ENCODE measurements around the gene DOK7.
A peak's percentile ranks its signal among the peaks of the same experiment; 100 is the strongest.

DOK7 gene

DNA sequence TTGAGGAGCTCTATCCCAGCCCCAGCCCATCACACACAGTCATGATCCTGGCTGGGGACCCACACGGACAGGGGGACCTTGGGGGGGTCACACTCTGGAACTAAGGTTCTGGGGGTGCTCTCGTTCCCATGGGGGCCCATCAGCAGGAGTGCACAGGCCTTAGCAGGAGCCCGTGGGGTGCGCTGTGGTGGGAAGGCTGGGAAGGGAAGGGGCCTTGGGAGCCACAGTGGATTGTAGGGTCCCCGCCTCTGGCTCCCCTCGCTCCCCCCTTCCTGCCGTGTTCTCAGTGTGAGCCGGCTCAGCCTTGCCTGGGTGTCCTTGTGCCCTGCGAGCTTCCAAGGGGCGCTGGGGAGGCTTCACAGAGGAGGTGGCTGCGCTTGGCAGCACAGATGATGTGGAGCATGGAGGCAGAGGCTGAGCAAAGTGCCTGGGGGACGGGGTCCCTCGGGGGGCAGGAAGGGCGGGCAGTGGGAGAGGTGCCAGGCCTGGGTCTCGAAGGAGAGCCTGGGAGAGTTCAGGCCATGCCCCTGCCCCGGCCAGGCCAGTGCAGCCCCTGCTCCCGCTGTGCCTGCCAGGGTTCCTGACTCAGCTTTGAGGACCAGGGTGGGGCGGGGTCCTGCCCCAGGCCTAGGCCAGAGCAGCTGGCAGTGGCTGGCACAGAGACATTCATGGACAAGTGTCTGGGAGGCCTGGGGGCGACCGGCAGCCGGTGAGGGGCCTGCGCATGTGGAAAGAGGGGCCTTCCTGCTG, 26.9 kb upstream of the DOK7 start:
- Mint-ChIP-seq H3K9me3 (no peaks in the 10 kb centered on the region), H3K4me3 (no peak overlapping the region), H3K4me1 (no peaks in the 10 kb centered on the region), H3K27me3 (no peaks in the 10 kb centered on the region), H3K27ac (peak overlapping the region; percentile 24), H3K36me3 (no peaks in the 10 kb centered on the region)
- CTCF ChIA-PET, result interaction anchor here (1.9 kb wide), 1 partner anchor 90 kb away, joined by 5 read pairs; no protein-coding TSS in a partner anchor
- DNase-seq, result no peak

- Mint-ChIP-seq H3K4me1 (no peaks in the 10 kb centered on the region), H3K27me3 (no peaks in the 10 kb centered on the region), H3K4me3 (no peak overlapping the region), H3K36me3 (no peaks in the 10 kb centered on the region), H3K27ac (peak overlapping the region; percentile 45), H3K9me3 (no peaks in the 10 kb centered on the region)
- DNase-seq, result peak; percentile 36
- CTCF ChIA-PET, result no interaction called here
Observed at GRCh38 chr4:3436798-3437581, 26.1 kb upstream of the DOK7 start.

- Mint-ChIP-seq H3K27ac (peak overlapping the region; percentile 45), H3K4me3 (no peak overlapping the region), H3K36me3 (no peaks in the 10 kb centered on the region), H3K9me3 (no peaks in the 10 kb centered on the region), H3K4me1 (no peaks in the 10 kb centered on the region), H3K27me3 (no peaks in the 10 kb centered on the region)
- CTCF ChIA-PET, result no interaction called here
- no peak for DNase-seq
Observed at GRCh38 chr4:3437582-3437936, 25.5 kb upstream of the DOK7 start.

GRCh38 chr4:3437998-3438846, 24.9 kb upstream of the DOK7 start:
- no peaks in the 10 kb centered on the region for H3K36me3 Mint-ChIP-seq
- no peak overlapping the region for H3K27ac Mint-ChIP-seq
- no peaks in the 10 kb centered on the region for H3K4me1 Mint-ChIP-seq
- H3K9me3 Mint-ChIP-seq, result no peaks in the 10 kb centered on the region
- H3K4me3 Mint-ChIP-seq, result no peak overlapping the region
- DNase-seq, result no peak
- CTCF ChIA-PET, result no interaction called here
- H3K27me3 Mint-ChIP-seq, result no peaks in the 10 kb centered on the region

GRCh38 chr4:3438847-3439180, 24.3 kb upstream of the DOK7 start:
- H3K36me3 Mint-ChIP-seq, result no peaks in the 10 kb centered on the region
- no peak for DNase-seq
- CTCF ChIA-PET, result no interaction called here
- no peaks in the 10 kb centered on the region for H3K27me3 Mint-ChIP-seq
- H3K27ac Mint-ChIP-seq, result no peak overlapping the region
- no peaks in the 10 kb centered on the region for H3K9me3 Mint-ChIP-seq
- H3K4me1 Mint-ChIP-seq, result no peaks in the 10 kb centered on the region
- H3K4me3 Mint-ChIP-seq, result no peak overlapping the region

- Mint-ChIP-seq H3K27ac (no peak overlapping the region), H3K4me3 (no peak overlapping the region), H3K9me3 (no peaks in the 10 kb centered on the region), H3K27me3 (no peaks in the 10 kb centered on the region), H3K36me3 (no peaks in the 10 kb centered on the region), H3K4me1 (no peaks in the 10 kb centered on the region)
- CTCF ChIA-PET, result no interaction called here
- DNase-seq, result no peak
Observed at GRCh38 chr4:3439391-3439790, 23.7 kb upstream of the DOK7 start.

- no peaks in the 10 kb centered on the region for H3K36me3 Mint-ChIP-seq
- CTCF ChIA-PET, result no interaction called here
- no peaks in the 10 kb centered on the region for H3K27me3 Mint-ChIP-seq
- no peaks in the 10 kb centered on the region for H3K4me1 Mint-ChIP-seq
- H3K9me3 Mint-ChIP-seq, result no peaks in the 10 kb centered on the region
- no peak overlapping the region for H3K4me3 Mint-ChIP-seq
- H3K27ac Mint-ChIP-seq, result no peak overlapping the region
- DNase-seq, result no peak
Observed at GRCh38 chr4:3440011-3440410, 23.1 kb upstream of the DOK7 start.

GRCh38 chr4:3440979-3441500, 22.1 kb upstream of the DOK7 start:
- Mint-ChIP-seq H3K36me3 (no peaks in the 10 kb centered on the region), H3K9me3 (no peaks in the 10 kb centered on the region)
- CTCF ChIA-PET, result interaction anchor here (1.1 to 2.4 kb wide), 2 partner anchors 94 to 334 kb away, joined by 4 to 15 read pairs; no protein-coding TSS in a partner anchor

DNA sequence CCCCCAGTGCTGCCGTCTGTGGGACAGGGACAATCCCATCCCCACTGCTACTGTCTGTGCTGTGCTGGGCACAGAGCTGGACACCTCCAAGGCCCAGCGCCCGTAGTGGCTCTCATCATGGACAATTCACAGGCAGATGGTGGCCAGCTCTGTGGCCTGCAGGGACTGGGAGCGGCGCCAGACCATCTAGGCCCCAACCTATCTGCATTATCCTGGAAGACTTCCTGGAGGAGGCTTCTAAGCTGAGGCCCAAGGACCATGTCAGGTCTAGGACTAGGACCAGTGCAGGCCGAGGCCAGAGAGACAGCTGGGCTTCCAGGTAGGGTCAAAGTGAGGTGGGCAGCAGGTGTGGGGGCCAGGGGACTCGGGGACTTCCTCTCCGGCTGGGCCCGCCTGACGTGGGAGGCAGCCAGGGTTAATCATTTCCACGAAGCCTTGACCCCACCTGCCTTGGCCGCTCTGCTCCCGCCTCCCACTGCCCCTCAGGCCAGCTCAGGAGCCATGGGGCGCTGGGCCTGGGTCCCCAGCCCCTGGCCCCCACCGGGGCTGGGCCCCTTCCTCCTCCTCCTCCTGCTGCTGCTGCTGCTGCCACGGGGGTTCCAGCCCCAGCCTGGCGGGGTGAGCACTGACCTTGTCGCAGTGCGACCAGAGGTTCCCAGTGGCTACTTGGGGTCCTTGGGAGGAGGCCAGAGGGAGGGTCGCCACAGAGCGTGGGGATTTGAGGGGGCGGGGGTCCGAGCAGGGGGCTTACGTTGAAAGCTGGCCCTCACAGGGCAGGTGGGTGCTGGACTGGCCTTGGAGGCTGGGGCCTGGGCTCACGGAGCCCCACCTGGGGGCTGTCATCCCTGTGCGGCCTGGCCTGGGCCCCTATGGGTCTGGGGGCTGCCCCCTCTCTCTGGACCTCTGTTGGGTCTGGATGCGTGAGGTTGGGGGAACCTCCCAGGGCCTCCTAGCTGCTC, 21.3 kb upstream of the DOK7 start, which contains the start of gene HGFAC:
Gene HGFAC, plus strand, starts transcription at position 468 of the 959 bp plus-strand sequence. Its CDS starts 34 bp downstream, at position 502.
- H3K9me3 Mint-ChIP-seq, result no peaks in the 10 kb centered on the region

More at GRCh38 chr4:3440979-3441500, 22.1 kb upstream of the DOK7 start:
- no peak for DNase-seq
- no peak overlapping the region for H3K4me3 Mint-ChIP-seq
- no peak overlapping the region for H3K27ac Mint-ChIP-seq
- H3K27me3 Mint-ChIP-seq, result no peaks in the 10 kb centered on the region
- H3K4me1 Mint-ChIP-seq, result no peaks in the 10 kb centered on the region

GRCh38 chr4:3442460-3442958, 20.6 kb upstream of the DOK7 start:
- H3K9me3 Mint-ChIP-seq, result no peaks in the 10 kb centered on the region
- no peak overlapping the region for H3K27ac Mint-ChIP-seq
- no peaks in the 10 kb centered on the region for H3K27me3 Mint-ChIP-seq
- no peaks in the 10 kb centered on the region for H3K36me3 Mint-ChIP-seq
- H3K4me3 Mint-ChIP-seq, result no peak overlapping the region
- CTCF ChIA-PET, result interaction anchor here (0.8 to 2.4 kb wide), 4 partner anchors 77 to 301 kb away, joined by 3 to 15 read pairs (median 8); no protein-coding TSS in a partner anchor
- no peaks in the 10 kb centered on the region for H3K4me1 Mint-ChIP-seq
- no peak for DNase-seq

More for the DNA sequence above, 21.3 kb upstream of the DOK7 start, which contains the start of gene HGFAC:
- CTCF ChIA-PET, result interaction anchor here (1.1 to 2.4 kb wide), 3 partner anchors 95 to 335 kb away, joined by 4 to 15 read pairs (median 11); no protein-coding TSS in a partner anchor
- Mint-ChIP-seq H3K36me3 (no peaks in the 10 kb centered on the region), H3K4me3 (no peak within 1 kb of the TSS), H3K27ac (no peak within 1 kb of the TSS), H3K4me1 (no peaks in the 10 kb centered on the region), H3K27me3 (no peaks in the 10 kb centered on the region)
- DNase-seq, result no peak

GRCh38 chr4:3442959-3443749, 20.0 kb upstream of the DOK7 start:
- H3K4me3 Mint-ChIP-seq, result no peak overlapping the region

DNA sequence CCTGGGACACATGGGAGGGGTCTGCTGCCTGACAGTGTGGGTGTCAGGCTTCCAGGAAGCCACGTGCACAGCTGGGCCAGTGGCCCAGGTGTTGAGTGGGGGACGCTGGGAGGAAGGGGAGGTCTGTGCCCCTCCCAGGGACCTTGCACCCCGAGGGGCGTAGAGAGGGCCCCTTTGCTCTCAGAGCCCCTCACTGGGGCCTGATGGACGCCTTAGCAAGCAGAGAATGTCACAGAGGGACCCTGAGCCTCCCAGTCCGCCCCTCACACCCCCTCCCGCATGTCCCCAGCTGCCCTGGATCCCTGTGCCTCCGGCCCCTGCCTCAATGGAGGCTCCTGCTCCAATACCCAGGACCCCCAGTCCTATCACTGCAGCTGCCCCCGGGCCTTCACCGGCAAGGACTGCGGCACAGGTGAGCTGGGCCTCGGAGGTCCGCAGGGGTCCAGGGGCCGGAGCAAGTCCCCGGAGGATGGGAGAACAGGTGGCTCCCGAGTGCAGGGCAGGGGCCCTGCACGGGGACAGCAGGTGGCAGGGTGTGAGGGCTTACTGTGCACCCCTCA, 19.3 kb upstream of the DOK7 start:
- Mint-ChIP-seq H3K27ac (no peak overlapping the region), H3K27me3 (no peaks in the 10 kb centered on the region), H3K4me3 (no peak overlapping the region), H3K9me3 (no peaks in the 10 kb centered on the region), H3K36me3 (no peaks in the 10 kb centered on the region), H3K4me1 (no peaks in the 10 kb centered on the region)
- CTCF ChIA-PET, result interaction anchor here (0.7 to 2.9 kb wide), 12 partner anchors 11 to 338 kb away, joined by 3 to 17 read pairs (median 3); no protein-coding TSS in a partner anchor
- no peak for DNase-seq

More at GRCh38 chr4:3442959-3443749, 20.0 kb upstream of the DOK7 start:
- H3K36me3 Mint-ChIP-seq, result no peaks in the 10 kb centered on the region
- DNase-seq, result peak; percentile 74
- no peaks in the 10 kb centered on the region for H3K4me1 Mint-ChIP-seq
- no peaks in the 10 kb centered on the region for H3K9me3 Mint-ChIP-seq
- no peak overlapping the region for H3K27ac Mint-ChIP-seq
- CTCF ChIA-PET, result interaction anchor here (0.7 to 2.9 kb wide), 14 partner anchors 11 to 338 kb away, joined by 3 to 17 read pairs (median 3); no protein-coding TSS in a partner anchor
- H3K27me3 Mint-ChIP-seq, result no peaks in the 10 kb centered on the region
